Measurements from ENCODE around the gene RMDN2.

RMDN2 gene

GRCh38 chr2:37973615-37974353 is 48.7 kb downstream of the RMDN2 start:
- Histone ChIP-seq H3K9me2 (ENCODE audit: low read depth, low read length) (no peaks in the 10 kb centered on the region), H3K9me3 (ENCODE audit: low read length) (no peaks in the 10 kb centered on the region), H3K4me1 (ENCODE audit: insufficient read depth, low read length, severe bottlenecking) (no peaks in the 10 kb centered on the region), H3K27me3 (ENCODE audit: insufficient read depth, low read length) (no peaks in the 10 kb centered on the region), H3K4me2 (ENCODE audit: low read length) (no peak overlapping the region), H2AFZ (ENCODE audit: low read length) (no peak overlapping the region), H3K4me3 (ENCODE audit: low read depth, low read length, poor library complexity, severe bottlenecking) (no peak overlapping the region), H3K36me3 (ENCODE audit: insufficient read depth, low read length) (no peaks in the 10 kb centered on the region), H3F3A (ENCODE audit: insufficient read depth, low read length) (no peaks in the 10 kb centered on the region), H3K79me2 (ENCODE audit: insufficient read depth, low read length) (no peaks in the 10 kb centered on the region), H4K20me1 (ENCODE audit: insufficient read depth, low read length) (no peaks in the 10 kb centered on the region), H3K9ac (ENCODE audit: low read length) (no peak overlapping the region), H3K27ac (ENCODE audit: low read depth, low read length, poor library complexity, severe bottlenecking) (no peak overlapping the region)
- TF ChIP-seq EZH2 (IDR thresholded peaks at IDR 0.05; ENCODE audit: borderline replicate concordance, low read length) (no peak), CTCF (IDR thresholded peaks at IDR 0.05; ENCODE audit: low read length) (no peak)

- Histone ChIP-seq H3F3A (ENCODE audit: insufficient read depth, low read length) (no peaks in the 10 kb centered on the region), H3K4me1 (ENCODE audit: insufficient read depth, low read length, severe bottlenecking) (no peaks in the 10 kb centered on the region), H3K27me3 (ENCODE audit: insufficient read depth, low read length) (no peaks in the 10 kb centered on the region), H3K4me3 (ENCODE audit: low read depth, low read length, poor library complexity, severe bottlenecking) (no peak overlapping the region), H3K27ac (ENCODE audit: low read depth, low read length, poor library complexity, severe bottlenecking) (no peak overlapping the region), H3K36me3 (ENCODE audit: insufficient read depth, low read length) (no peaks in the 10 kb centered on the region), H3K9ac (ENCODE audit: low read length) (no peak overlapping the region), H2AFZ (ENCODE audit: low read length) (no peak overlapping the region), H3K4me2 (ENCODE audit: low read length) (no peak overlapping the region), H3K79me2 (ENCODE audit: insufficient read depth, low read length) (no peaks in the 10 kb centered on the region), H4K20me1 (ENCODE audit: insufficient read depth, low read length) (no peaks in the 10 kb centered on the region), H3K9me3 (ENCODE audit: low read length) (no peaks in the 10 kb centered on the region), H3K9me2 (ENCODE audit: low read depth, low read length) (no peaks in the 10 kb centered on the region)
- no peak for TF ChIP-seq EZH2 (IDR thresholded peaks at IDR 0.05; ENCODE audit: borderline replicate concordance, low read length)
- TF ChIP-seq CTCF (IDR thresholded peaks at IDR 0.05; ENCODE audit: low read length): no peak
Observed at GRCh38 chr2:37975808-37976207, 50.7 kb downstream of the RMDN2 start.

- H3K27ac ChIP-seq (ENCODE audit: low read depth, low read length, poor library complexity, severe bottlenecking): no peak overlapping the region
- no peak overlapping the region for H3K4me3 ChIP-seq (ENCODE audit: low read depth, low read length, poor library complexity, severe bottlenecking)
- H4K20me1 ChIP-seq (ENCODE audit: insufficient read depth, low read length): no peaks in the 10 kb centered on the region
- no peaks in the 10 kb centered on the region for H3K9me3 ChIP-seq (ENCODE audit: low read length)
- no peak overlapping the region for H3K9ac ChIP-seq (ENCODE audit: low read length)
- no peaks in the 10 kb centered on the region for H3K9me2 ChIP-seq (ENCODE audit: low read depth, low read length)
- no peak overlapping the region for H2AFZ ChIP-seq (ENCODE audit: low read length)
- H3K27me3 ChIP-seq (ENCODE audit: insufficient read depth, low read length): no peaks in the 10 kb centered on the region
- no peaks in the 10 kb centered on the region for H3K79me2 ChIP-seq (ENCODE audit: insufficient read depth, low read length)
- no peak overlapping the region for H3K4me2 ChIP-seq (ENCODE audit: low read length)
- TF ChIP-seq EZH2 (IDR thresholded peaks at IDR 0.05; ENCODE audit: borderline replicate concordance, low read length): no peak
- TF ChIP-seq CTCF (IDR thresholded peaks at IDR 0.05; ENCODE audit: low read length): no peak
- no peaks in the 10 kb centered on the region for H3K4me1 ChIP-seq (ENCODE audit: insufficient read depth, low read length, severe bottlenecking)
- H3F3A ChIP-seq (ENCODE audit: insufficient read depth, low read length): no peaks in the 10 kb centered on the region
- no peaks in the 10 kb centered on the region for H3K36me3 ChIP-seq (ENCODE audit: insufficient read depth, low read length)
Observed at GRCh38 chr2:37976411-37976810, 51.3 kb downstream of the RMDN2 start.
